ENCODE measurements around the gene PLS1. TPM values are rescaled to one million over a fixed set of nuclear protein-coding genes. Genes with fewer than 3 reads are reported as not detected.

Gene PLS1
- total RNA-seq, 2 experiments from 2014 or later, result 0.63 to 0.92 TPM

- no peaks in the 10 kb centered on the region for H3K4me1 Mint-ChIP-seq (ENCODE audit: low read depth)
- Histone ChIP-seq H3K9me3 (ENCODE audit: control insufficient read depth in 1 of 2, insufficient read depth in 1 of 2, low read length in 2 of 2) (no peaks in the 10 kb centered on the region), H3K27me3 (ENCODE audit: control insufficient read depth in 1 of 2, insufficient read depth in 2 of 2, low read length in 2 of 2) (no peaks in the 10 kb centered on the region), H3K4me3 (ENCODE audit: low read length) (no peak overlapping the region), H3K4me1 (ENCODE audit: insufficient read depth, low read length) (no peaks in the 10 kb centered on the region), H3K27ac (ENCODE audit: low read depth in 1 of 2, low read length in 2 of 2) (no peak overlapping the region), H3K36me3 (ENCODE audit: insufficient read depth, low read length) (no peaks in the 10 kb centered on the region)
- DNase-seq (no peak), ATAC-seq (ENCODE audit: poor library complexity) (no peak)
- no peaks in the 10 kb centered on the region for H3K36me3 Mint-ChIP-seq (ENCODE audit: low read depth)
- TF ChIP-seq, protein P1, sequence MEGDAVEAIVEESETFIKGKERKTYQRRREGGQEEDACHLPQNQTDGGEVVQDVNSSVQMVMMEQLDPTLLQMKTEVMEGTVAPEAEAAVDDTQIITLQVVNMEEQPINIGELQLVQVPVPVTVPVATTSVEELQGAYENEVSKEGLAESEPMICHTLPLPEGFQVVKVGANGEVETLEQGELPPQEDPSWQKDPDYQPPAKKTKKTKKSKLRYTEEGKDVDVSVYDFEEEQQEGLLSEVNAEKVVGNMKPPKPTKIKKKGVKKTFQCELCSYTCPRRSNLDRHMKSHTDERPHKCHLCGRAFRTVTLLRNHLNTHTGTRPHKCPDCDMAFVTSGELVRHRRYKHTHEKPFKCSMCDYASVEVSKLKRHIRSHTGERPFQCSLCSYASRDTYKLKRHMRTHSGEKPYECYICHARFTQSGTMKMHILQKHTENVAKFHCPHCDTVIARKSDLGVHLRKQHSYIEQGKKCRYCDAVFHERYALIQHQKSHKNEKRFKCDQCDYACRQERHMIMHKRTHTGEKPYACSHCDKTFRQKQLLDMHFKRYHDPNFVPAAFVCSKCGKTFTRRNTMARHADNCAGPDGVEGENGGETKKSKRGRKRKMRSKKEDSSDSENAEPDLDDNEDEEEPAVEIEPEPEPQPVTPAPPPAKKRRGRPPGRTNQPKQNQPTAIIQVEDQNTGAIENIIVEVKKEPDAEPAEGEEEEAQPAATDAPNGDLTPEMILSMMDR (IDR thresholded peaks at IDR 0.05), result no peak
- ChIA-PET CTCF (no interaction called here), POLR2A (no interaction called here)
- no peaks in the 10 kb centered on the region for H3K27me3 Mint-ChIP-seq
- intact Hi-C loops (cut with DNase I, micrococcal nuclease), result no loop called here
- H3K9me3 Mint-ChIP-seq, result no peaks in the 10 kb centered on the region
- no peak overlapping the region for H3K27ac Mint-ChIP-seq
- no peak overlapping the region for H3K4me3 Mint-ChIP-seq
These were observed 52.8 kb downstream of the PLS1 start for GRCh38 chr3:142648950-142649349.

DNA sequence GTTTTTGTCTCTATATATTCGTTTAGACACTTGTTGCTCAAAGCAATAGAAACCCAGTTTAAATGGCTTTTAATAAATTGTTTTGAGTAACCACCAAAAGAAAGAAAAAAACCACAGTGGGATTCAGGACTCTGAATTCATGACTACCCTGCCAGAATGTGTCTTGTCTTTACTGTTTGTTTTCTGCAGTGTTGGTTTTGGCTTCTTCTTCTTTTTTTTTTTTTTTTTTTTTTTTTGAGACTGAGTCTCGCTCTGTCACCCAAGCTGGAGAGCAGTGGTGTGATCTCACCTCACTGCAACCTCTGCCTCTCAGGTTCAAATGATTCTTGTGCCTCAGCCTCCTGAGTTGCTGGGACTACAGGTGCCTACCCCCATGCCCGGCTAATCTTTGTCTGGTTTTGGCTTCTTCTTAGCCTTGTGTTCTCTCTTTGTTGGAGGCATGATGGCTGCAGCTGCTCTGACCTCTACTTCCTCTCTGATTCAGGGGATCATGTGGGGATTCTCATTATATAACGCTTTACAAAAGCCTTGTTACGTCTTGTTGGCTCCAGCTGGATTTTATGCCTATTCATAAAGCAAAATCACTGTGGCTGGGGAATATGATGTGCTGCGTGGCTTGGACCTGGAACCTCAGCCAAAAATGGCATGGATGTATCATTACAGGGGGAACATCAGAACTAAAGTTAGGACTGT lies 54.0 kb downstream of the PLS1 start:
- intact Hi-C loops (cut with DNase I, micrococcal nuclease), result loop anchor here in 1 of 2 experiments (5.0 kb wide), 1 partner anchor 607 kb away; no protein-coding TSS in a partner anchor
- Mint-ChIP-seq H3K9me3 (no peaks in the 10 kb centered on the region), H3K27ac (no peak overlapping the region), H3K4me1 (ENCODE audit: low read depth) (no peaks in the 10 kb centered on the region), H3K4me3 (no peak overlapping the region), H3K36me3 (ENCODE audit: low read depth) (no peaks in the 10 kb centered on the region), H3K27me3 (no peaks in the 10 kb centered on the region)
- POLR2A ChIA-PET, result no interaction called here
- DNase-seq (no peak), ATAC-seq (ENCODE audit: poor library complexity) (no peak)
- H3K27me3 ChIP-seq (ENCODE audit: control insufficient read depth in 1 of 2, insufficient read depth in 2 of 2, low read length in 2 of 2), result no peaks in the 10 kb centered on the region
- H3K9me3 ChIP-seq (ENCODE audit: control insufficient read depth in 1 of 2, insufficient read depth in 1 of 2, low read length in 2 of 2), result no peaks in the 10 kb centered on the region
- no peak overlapping the region for H3K27ac ChIP-seq (ENCODE audit: low read depth in 1 of 2, low read length in 2 of 2)
- no peak overlapping the region for H3K4me3 ChIP-seq (ENCODE audit: low read length)
- no peaks in the 10 kb centered on the region for H3K36me3 ChIP-seq (ENCODE audit: insufficient read depth, low read length)
- no peaks in the 10 kb centered on the region for H3K4me1 ChIP-seq (ENCODE audit: insufficient read depth, low read length)
- TF ChIP-seq, protein P1 (IDR thresholded peaks at IDR 0.05), result no peak
- CTCF ChIA-PET, result no interaction called here

GRCh38 chr3:142651711-142652110 lies 55.5 kb downstream of the PLS1 start:
- CTCF ChIA-PET, result no interaction called here
- intact Hi-C loops (cut with DNase I, micrococcal nuclease), result loop anchor here in 1 of 2 experiments (5.0 kb wide), 1 partner anchor 606 kb away; no protein-coding TSS in a partner anchor
- POLR2A ChIA-PET, result no interaction called here

More at GRCh38 chr3:142651711-142652110, 55.5 kb downstream of the PLS1 start:
- H3K36me3 ChIP-seq (ENCODE audit: insufficient read depth, low read length), result no peaks in the 10 kb centered on the region
- no peaks in the 10 kb centered on the region for H3K4me1 ChIP-seq (ENCODE audit: insufficient read depth, low read length)
- H3K27me3 ChIP-seq (ENCODE audit: control insufficient read depth in 1 of 2, insufficient read depth in 2 of 2, low read length in 2 of 2), result no peaks in the 10 kb centered on the region
- H3K27ac ChIP-seq (ENCODE audit: low read depth in 1 of 2, low read length in 2 of 2), result no peak overlapping the region
- Mint-ChIP-seq H3K4me3 (no peak overlapping the region), H3K27ac (no peak overlapping the region), H3K27me3 (no peaks in the 10 kb centered on the region), H3K9me3 (no peaks in the 10 kb centered on the region), H3K4me1 (ENCODE audit: low read depth) (no peaks in the 10 kb centered on the region), H3K36me3 (ENCODE audit: low read depth) (no peaks in the 10 kb centered on the region)
- TF ChIP-seq, protein P1 (IDR thresholded peaks at IDR 0.05), result no peak
- H3K9me3 ChIP-seq (ENCODE audit: control insufficient read depth in 1 of 2, insufficient read depth in 1 of 2, low read length in 2 of 2), result no peaks in the 10 kb centered on the region
- no peak for ATAC-seq (ENCODE audit: poor library complexity)
- DNase-seq, result no peak
- no peak overlapping the region for H3K4me3 ChIP-seq (ENCODE audit: low read length)
